Left colon (tissue), 2 donors: ENCODE results near the gene E2F1. TPM values are rescaled to one million over a fixed set of nuclear protein-coding genes. Genes with fewer than 3 reads are reported as not detected.

Experiments used
- ATAC-seq: fragments of 200-7000 bp; cut with Tn5 transposase; one replicate; pipeline ENCODE4 v1.9.1; 2020; ENCODE audit warnings: mild to moderate bottlenecking, moderate library complexity
- DNase-seq, 2 donors: peaks; one replicate each; pipeline ENCODE4 v3.0.0-alpha.2; 2020
- intact Hi-C, 2 donors: fragments of 100-400 bp; cut with DNase I in 1 of 2; cut with micrococcal nuclease in 1 of 2; formaldehyde crosslinking; loops; one replicate each; pipeline versions ENCODE4 v1.11.2 to v1.14.0; 2022; cut with DNase I, micrococcal nuclease
- long read RNA-seq: library from polyadenylated mRNA; unstranded; transcript quantifications from one replicate; pipeline ENCODE4 v2.0.0, GENCODE V29; 2021
- total RNA-seq, 2 donors: library from RNA; stranded (reverse); fragmentation: NEBNext Ultra II Directional; extraction: Animal tissue kit (Norgen Biotek cat#: 25700); gene quantifications; one replicate each; pipeline ENCODE4 v1.2.1, GENCODE V29; 2021
- donor health status: DM: no; HTN: no; CAD: no.
- donor health status: DM: yes; HTN: yes; CAD: no.

The E2F1 gene
- 1 to 10 TPM; 2.6 to 5.9 TPM for total RNA-seq
- long read RNA-seq, transcript E2F1-201 (7 exons, 2,503 nt) = major isoform, 11 of 14 reads
- long read RNA-seq, partial matches to known transcripts = 3 of 14 reads
- long read RNA-seq, other reads (novel, unspliced or antisense) = 0 of 14 reads

- intact Hi-C loops = no loop called here
- peak; percentile 93 for ATAC-seq
- DNase-seq = peak; percentile 94 to 97
Measured at GRCh38 chr20:33686100-33686983, at the start of gene E2F1. TSS of gene E2F1 (minus strand) at chr20:33686385. CDS start at chr20:33686264, 121 bp downstream.

DNA sequence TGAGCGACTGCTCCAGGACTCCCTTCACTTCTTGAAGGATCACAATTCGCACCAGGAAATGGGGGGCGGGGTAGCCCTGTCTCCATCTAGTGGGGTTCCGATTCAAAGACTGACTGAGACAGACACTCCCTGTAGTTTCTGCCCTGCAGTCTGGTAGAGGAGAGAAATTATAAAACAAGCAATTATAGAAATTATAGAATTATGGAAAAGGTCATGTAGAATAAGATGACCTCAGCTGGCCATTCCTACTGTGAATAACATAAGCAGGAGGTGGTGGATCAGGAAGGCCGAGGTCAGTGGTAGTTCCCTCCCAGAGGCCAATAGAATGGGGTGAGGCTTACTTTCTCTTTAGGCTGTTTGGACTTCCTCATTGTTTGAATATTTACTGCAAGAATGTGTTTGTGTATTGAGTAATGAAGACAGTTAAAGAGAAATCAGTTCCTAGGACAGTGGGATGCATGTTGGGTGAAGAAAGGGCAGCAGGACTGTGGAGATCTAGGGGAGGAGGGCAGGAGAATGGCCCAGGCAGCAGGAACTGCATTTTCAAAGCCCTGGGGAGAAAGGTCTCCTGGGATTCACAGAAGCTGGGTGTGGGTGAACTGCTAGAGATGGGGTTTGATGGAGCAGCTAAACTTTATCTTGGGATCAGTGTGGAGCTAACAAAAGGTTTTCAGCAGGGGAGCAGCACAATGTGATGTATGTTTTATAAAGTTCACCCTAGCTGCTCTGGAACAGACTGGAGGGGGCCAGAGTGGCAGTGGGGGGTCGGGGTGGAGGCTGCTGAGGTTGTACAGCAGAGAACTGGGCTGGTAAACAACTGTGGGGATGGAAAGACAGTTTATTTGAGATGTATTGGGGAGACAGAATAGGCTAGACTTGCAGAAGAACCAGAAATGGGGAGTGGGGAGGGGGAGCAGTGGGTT lies 47.7 kb upstream of the E2F1 start:
- peak; percentile 73 for ATAC-seq
- DNase-seq = peak; percentile 68 to 81

GRCh38 chr20:33732166-33732970 lies 46.2 kb upstream of the E2F1 start:
- peak; percentile 87 to 91 for DNase-seq
- intact Hi-C loops = no loop called here
- peak; percentile 67 for ATAC-seq

More for the DNA sequence above, 47.7 kb upstream of the E2F1 start:
- intact Hi-C loops = no loop called here

GRCh38 chr20:33731693-33732165 lies 45.5 kb upstream of the E2F1 start, which contains the start of gene ZNF341:
TSS of gene ZNF341 (plus strand) at chr20:33731996. CDS start at chr20:33732022, 26 bp downstream.
- intact Hi-C loops = no loop called here
- peak; percentile 59 for ATAC-seq
- DNase-seq = peak; percentile 89 to 91

- no peak for DNase-seq
- ATAC-seq = no peak
- intact Hi-C loops = no loop called here
Measured at GRCh38 chr20:33730946-33731692, 44.9 kb upstream of the E2F1 start.

GRCh38 chr20:33729101-33729500 lies 42.9 kb upstream of the E2F1 start:
- DNase-seq (no peak), ATAC-seq (no peak)
- intact Hi-C loops = no loop called here

GRCh38 chr20:33728463-33728862 lies 42.3 kb upstream of the E2F1 start:
- ATAC-seq = no peak
- intact Hi-C loops = no loop called here
- DNase-seq = no peak

DNA sequence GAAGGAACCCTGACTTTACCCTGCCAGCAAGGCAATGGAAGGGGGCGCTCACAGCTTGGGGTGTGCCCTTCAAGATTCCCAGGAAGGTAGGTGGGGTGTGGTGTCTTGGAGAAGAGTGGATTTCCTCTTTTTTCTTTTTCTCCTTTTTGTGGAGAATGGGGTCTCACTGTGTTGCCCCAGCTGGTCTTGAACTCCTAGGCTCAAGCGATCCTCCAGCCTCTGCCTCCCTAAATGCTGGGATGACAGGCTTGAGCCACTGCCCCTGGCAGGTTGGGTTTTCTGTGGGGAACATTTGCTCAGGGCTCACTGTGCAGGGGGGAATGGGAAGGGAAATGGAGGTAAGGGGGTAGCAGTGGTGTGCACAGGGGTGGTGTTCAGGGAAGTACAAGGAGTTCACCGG lies 41.6 kb upstream of the E2F1 start:
- intact Hi-C loops = no loop called here
- no peak for ATAC-seq
- no peak for DNase-seq

DNA sequence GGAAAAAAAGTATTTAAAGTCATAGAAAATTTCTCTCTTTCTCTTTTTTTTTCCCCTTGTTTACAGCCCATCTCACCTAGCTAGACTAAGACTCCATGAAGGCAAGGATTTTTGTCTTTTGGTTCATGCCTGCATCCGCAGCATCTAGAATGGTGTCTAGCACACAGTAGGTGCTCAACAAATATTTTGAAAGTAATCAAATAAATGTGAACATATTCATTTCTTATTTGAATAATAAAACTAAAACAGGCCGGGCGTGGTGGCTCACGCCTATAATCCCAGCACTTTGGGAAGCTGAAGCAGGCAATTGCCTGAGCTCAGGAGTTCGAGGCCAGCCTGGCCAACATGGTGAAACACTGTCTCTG lies 40.9 kb upstream of the E2F1 start:
- intact Hi-C loops = no loop called here
- DNase-seq (no peak), ATAC-seq (no peak)

DNA sequence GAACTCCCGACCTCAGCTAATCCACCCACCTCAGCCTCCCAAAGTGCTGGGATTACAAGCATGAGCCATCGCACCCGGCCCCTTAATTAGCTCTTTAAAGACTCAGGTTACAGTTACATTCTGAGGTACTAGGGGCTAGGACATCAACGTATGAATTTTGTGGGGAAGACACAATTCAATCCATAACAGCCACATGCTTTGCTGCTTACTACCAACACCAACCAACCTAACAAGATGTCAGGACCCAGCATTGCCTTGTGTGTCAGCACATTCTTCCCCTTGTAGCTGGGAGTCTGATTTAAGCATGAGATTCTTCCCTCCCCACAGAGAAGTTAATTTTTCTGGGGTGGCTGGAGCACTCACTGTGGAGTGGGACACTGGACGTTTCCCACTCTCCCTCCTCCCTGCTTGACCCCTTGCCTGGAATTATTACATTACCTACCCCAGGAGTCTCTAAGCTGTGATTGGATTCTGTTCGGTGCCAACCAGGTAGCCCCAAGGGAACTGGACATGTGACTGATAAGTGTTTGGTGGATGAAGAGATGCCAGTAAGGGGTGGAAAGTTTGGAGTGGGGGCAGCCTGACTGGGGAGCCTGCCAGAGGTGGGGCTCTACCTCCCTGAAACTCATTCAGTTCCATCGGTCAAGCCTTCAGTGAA lies 39.6 kb upstream of the E2F1 start:
- ATAC-seq = no peak
- intact Hi-C loops = no loop called here
- DNase-seq = no peak

- no peak for ATAC-seq
- DNase-seq = no peak
Measured at GRCh38 chr20:33724439-33725094, 38.4 kb upstream of the E2F1 start.

GRCh38 chr20:33721391-33722140 lies 35.4 kb upstream of the E2F1 start:
- ATAC-seq (no peak), DNase-seq (no peak)
- intact Hi-C loops = no loop called here

More at GRCh38 chr20:33724439-33725094, 38.4 kb upstream of the E2F1 start:
- intact Hi-C loops = no loop called here

DNA sequence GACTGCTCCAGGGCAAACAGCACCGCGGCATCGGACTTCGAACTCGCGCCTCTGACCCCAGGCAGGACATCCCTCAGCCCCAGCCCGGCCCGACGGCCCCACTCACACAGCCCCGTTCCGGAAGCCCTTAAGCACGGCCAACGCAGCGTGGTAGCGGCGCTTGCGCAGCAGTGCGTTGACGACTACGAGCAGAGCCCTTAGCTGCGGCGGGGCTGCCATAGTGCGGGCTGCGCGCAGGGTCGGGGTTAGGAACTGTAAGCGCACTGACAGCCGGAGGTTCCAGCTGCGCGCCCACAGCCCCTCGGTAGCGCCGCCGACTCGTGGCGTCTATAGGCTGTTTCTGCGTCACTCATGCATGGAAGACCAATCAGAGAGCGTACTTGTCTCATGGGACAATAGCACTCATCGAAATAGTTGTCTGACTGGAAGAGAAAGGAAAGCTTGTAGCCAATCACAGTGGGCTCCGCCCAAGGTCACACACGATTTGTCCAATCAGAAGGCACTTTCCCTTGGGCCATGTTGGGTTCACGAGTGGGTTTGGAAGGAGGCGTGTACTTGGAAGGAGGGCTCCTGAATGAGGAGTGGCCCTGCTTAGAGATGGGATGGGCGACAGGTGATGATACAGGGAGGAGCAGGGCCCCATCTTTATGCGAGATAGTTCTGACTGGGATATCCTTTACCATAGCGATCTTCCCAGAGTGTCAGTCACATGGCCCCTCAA lies 34.0 kb upstream of the E2F1 start, which contains the start of gene PXMP4:
Gene PXMP4 (minus strand): TSS at position 322 of the 721 bp plus-strand sequence. CDS start 103 bp downstream, at position 219.
- DNase-seq (peak; percentile 88 to 92), ATAC-seq (peak; percentile 98)
- intact Hi-C loops = no loop called here

- ATAC-seq = peak; percentile 24
- intact Hi-C loops = no loop called here
- peak; percentile 23 to 33 for DNase-seq
Measured at GRCh38 chr20:33719277-33719988, 33.2 kb upstream of the E2F1 start.

DNA sequence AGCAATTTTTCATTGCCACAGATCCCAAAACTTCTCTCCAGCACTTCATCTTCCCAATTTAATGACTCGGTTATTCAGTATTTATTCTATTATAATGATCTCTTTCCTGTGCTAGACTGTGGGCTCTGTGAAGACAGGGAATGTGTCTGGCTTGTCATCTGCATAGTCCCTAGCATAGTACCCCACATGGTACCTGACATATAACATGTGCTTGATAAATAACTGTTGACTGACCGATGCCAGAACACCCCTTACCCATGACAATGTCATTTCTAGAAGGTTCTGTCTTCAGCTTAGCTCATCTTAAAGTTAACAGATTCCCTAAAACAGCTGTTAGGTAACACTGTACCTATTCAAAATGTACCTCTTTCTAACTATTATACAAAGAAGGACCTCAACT lies 30.3 kb upstream of the E2F1 start:
- intact Hi-C loops = no loop called here
- DNase-seq = no peak
- ATAC-seq = no peak
